ENCODE results near the gene OR2D2. TPM values are rescaled to one million over a fixed set of nuclear protein-coding genes. Genes with fewer than 3 reads are reported as not detected.

OR2D2 gene
- total and polyA plus RNA-seq, 12 donors, result not detected

GRCh38 chr11:6928916-6929315 lies 36.6 kb upstream of the OR2D2 start:
- intact Hi-C loops (cut with DNase I), result no loop called here
- WGBS, 2 donors, result 72 to 79% methylated on average over 4 of the region's 4 CpGs
- DNase-seq (no peak), ATAC-seq (no peak)
- Histone ChIP-seq H3K4me3 (no peak overlapping the region), H3K36me3 (no peaks in the 10 kb centered on the region), H3K4me1 (peaks cover 0 to 17% (median 9%) of the 10 kb centered on the region in 9 donors), H3K27me3 (peaks cover 0 to 27% (median 22%) of the 10 kb centered on the region in 7 donors), H3K27ac (no peak overlapping the region), H3K9me3 (no peaks in the 10 kb centered on the region)
- no peak for TF ChIP-seq CTCF (IDR thresholded peaks at IDR 0.05)

GRCh38 chr11:6927030-6927617 lies 34.8 kb upstream of the OR2D2 start:
- DNase-seq, result no peak
- H3K4me3 ChIP-seq, result peak overlapping the region; percentile 16 to 66 (median 60)
- H3K36me3 ChIP-seq, result no peaks in the 10 kb centered on the region
- TF ChIP-seq CTCF (IDR thresholded peaks at IDR 0.05), result no peak
- no peaks in the 10 kb centered on the region for H3K9me3 ChIP-seq
- intact Hi-C loops (cut with DNase I), result no loop called here
- H3K4me1 ChIP-seq, result peaks cover 0 to 17% (median 9%) of the 10 kb centered on the region in 9 donors
- WGBS, 2 donors, result 20% methylated on average over 11 of the region's 11 CpGs
- peak overlapping the region in 1 of 10 donors; percentile 62 for H3K27ac ChIP-seq
- peak in 2 of 8 donors; percentile 22 to 31 for ATAC-seq
- peaks cover 0 to 27% (median 22%) of the 10 kb centered on the region in 7 donors for H3K27me3 ChIP-seq

- H3K4me3 ChIP-seq, result peak within 1 kb of the TSS; percentile 16 to 66 (median 60)
- no peak for TF ChIP-seq CTCF (IDR thresholded peaks at IDR 0.05)
- DNase-seq (peak; percentile 71 to 72), ATAC-seq (peak; percentile 51 to 95 (median 87))
- WGBS, 2 donors, result 1 to 2% methylated on average over 61 of the region's 61 CpGs
- peaks cover 0 to 17% (median 9%) of the 10 kb centered on the region in 9 donors for H3K4me1 ChIP-seq
- intact Hi-C loops (cut with DNase I), result no loop called here
- H3K27ac ChIP-seq, result peak within 1 kb of the TSS in 4 of 10 donors; percentile 18 to 62 (median 52)
- peaks cover 0 to 27% (median 22%) of the 10 kb centered on the region in 7 donors for H3K27me3 ChIP-seq
- H3K36me3 ChIP-seq, result no peaks in the 10 kb centered on the region
- H3K9me3 ChIP-seq, result no peaks in the 10 kb centered on the region
These were observed 34.1 kb upstream of the OR2D2 start, which contains the start of gene ZNF215 for GRCh38 chr11:6926208-6927029. TSS of gene ZNF215 (plus strand) at chr11:6926426. CDS start at chr11:6932273, 5,847 bp downstream.

GRCh38 chr11:6925636-6926207 lies 33.4 kb upstream of the OR2D2 start:
- WGBS, 2 donors, result 53 to 65% methylated on average over 2 of the region's 2 CpGs
- DNase-seq (no peak), ATAC-seq (peak in 5 of 8 donors; percentile 21 to 35 (median 28))
- Histone ChIP-seq H3K27me3 (peaks cover 0 to 26% (median 22%) of the 10 kb centered on the region in 7 donors), H3K4me1 (peaks cover 0 to 17% (median 9%) of the 10 kb centered on the region in 9 donors), H3K9me3 (no peaks in the 10 kb centered on the region), H3K4me3 (peak overlapping the region in 9 of 10 donors; percentile 33 to 66 (median 62)), H3K36me3 (no peaks in the 10 kb centered on the region), H3K27ac (peak overlapping the region in 3 of 10 donors; percentile 18 to 62 (median 52))
- intact Hi-C loops (cut with DNase I), result no loop called here
- TF ChIP-seq CTCF (IDR thresholded peaks at IDR 0.05), result no peak

Data from heart right ventricle (tissue), 16 donors.